ENCODE measurements around the gene HOXA13.

Gene HOXA13

DNA sequence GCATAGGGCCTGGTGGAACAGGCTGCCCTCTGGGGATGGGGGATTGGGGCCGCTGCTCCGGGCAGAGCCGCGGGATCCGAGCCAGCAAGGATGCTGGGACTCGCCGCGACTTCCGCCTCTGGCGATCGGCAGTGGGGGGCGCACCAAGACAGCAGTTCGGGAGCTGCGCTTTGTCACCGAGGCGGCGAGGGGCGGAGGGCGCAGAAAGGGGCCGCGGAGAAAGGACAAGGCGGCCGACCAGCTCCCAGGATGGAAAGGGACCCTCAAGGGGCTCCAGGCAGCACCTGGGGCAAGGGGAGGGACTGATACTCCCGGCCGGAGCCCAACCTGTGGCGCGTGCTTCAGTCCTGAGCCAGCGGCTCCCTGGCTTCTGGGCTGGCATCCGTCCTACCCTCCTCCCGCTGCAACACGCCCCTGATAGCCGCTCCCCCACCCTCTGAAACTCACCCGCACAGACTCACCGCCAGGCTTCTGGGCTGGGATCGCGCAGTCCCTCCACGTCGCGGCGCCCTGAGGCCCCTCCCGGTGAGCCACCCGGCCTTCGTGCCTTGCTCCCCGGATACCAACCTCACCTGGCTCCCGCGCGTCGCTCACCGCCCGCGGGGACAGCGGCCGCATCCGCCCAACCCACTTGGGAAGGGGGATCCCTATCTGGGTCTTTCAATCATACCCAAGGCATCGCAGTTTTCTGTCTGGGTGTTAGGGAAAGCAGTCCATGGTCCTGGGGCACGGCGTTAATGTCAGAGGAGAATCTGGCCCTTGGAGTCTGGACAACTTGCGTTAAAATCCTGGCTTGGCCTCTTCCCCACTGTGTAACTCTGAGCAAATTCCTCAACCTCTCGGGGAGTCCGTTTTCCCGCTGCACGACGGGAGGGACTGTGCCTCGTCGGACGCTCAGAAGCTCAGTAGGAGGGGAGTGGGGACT, 35.8 kb upstream of the HOXA13 start:
- DNase-seq: no peak

DNA sequence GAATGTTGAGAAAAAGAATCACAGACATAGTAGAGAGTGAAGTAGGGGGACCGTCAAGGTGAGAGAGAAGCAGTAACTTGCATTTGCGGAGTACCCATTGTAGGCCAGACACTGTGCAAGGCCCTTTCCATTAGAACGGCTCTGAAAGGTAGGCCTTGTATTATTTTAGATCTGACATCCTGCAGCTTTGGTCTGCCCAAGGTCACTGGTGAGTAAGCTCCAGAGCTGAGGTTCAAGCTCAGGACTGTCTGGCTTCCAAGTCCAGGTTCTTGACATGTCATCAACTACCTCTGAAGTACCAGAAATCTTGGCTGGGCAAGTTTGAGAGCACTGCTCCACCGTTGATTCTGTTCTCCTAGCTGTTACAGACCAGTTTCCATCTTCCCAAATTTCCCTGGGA, 29.6 kb upstream of the HOXA13 start:
- no peak for DNase-seq

DNA sequence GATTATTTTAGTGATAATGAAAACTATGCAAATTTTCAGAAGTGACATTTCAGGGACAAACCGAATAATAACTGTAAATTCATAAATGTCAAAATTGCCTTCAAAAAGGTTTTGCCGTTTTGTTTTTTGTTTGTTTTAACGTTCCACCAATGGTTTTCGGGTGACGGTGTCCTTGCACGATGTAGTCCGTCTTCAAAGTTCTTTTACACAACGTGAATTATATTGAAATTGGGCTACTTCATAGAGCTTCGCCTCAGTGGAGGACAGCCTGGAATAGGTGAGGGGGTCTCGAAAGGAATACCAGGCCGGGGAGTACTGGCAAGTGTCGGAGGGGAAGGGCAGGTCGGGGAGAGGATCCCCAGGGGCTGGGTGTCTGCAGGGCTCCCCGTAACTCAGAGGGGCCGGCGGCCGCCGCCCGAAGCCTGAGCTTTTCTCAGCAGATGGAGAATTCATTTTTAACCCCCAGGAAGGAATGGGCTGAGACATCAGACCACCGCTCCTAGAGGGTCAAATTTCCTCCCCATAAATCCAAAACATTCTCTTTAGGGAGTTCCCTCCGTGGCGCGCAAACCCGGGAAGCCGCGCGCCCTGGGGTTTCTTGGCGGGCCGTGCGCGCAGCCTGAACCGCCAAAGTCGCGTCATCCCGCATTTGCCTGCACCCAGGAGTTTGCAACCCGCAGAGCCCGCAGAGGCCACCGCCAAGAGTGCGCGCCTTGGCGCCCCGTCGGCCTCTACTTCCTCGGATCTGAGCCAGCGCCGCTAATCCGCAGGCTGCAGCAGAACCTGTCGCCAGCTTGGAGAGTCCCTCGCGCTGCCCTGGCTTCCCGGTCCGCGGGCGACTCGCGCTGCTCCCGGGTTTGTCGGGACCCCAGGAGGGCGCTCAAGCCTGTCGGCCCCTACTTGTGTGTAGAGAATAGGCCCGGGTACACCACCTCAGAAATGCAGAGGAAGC, 25.4 kb upstream of the HOXA13 start:
- no peak for DNase-seq

DNA sequence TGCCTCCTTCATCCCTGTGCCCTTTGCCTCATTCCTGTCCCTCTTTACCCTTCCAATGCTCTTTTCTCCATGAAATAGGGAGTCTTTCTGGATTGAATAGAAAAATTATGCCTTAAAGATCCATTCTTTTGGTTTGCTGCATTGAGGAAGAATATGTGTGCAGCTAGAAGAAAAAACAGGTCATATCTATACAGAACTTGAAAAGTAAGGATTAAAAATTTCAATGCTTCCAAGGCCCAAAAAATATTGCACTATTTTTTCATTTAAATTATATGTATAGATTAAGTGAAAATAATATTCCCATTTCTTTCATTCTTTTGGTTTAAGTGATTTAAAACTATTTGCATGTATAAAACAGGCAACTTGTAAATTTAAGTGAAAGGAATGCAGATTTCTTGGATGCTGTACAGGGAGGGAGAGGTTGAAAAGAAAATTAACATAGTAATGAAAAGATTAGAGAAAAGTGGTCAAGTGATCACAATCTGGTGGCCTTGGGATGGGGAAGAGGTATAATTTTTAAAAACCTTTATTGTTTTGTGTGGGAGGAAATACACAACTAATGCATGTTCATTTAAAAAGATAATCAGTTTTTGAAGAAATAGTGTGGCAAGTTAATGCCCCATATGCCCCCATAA, 24.2 kb upstream of the HOXA13 start:
- DNase-seq: no peak

DNA sequence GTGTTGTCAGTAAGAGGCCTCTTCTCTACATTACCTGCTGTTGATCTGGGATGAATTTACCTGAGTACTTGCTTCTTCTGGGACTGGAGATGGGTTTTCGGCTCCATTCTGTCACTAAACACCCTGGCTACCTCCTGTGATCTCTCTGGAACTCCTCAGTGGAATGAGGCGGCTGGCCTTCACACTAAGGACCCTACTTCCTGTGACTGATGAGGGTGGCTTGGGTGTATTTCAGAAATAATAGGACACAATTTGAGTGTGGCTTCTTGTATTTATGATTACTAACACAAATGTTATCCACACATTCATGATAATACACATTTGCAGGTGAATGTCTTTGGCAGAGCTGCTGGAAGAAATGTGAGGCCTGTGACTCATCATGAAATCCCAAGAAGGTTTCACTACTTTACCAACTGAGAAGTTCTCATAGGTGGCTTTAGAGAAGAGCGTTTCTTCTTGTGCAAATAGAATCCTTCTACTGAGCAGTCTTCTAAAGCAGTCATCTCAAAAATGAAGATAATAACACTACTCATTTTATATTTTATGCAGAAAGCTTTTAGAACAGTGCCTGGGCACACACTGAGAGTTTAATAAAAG, 21.4 kb upstream of the HOXA13 start:
- no peak for DNase-seq

DNA sequence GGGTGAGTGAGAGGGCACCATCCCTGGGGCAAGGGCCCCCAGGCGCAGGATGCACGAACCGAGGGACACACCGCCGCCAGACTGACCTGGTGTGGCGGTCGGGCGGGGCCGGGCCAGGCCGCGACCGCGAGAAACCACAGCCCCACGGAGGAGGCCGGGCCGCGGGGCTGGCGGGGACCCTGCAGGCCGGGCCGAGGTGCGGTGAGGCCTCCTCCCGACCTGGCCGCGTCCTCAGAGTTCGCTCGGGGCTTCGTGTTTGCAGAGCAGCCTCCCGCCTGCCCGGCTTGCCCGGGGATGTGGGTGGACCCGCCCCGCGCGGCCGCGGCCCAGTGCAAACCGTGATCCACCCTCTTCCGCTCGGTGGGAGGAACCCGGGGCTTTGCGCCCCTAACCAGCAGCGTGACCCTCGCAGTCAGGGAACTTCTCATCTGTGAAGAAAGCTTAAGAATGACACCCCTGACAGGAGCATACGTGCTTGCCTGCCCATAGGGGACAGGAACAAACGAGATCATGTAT, 20.6 kb upstream of the HOXA13 start:
- no peak for DNase-seq

DNA sequence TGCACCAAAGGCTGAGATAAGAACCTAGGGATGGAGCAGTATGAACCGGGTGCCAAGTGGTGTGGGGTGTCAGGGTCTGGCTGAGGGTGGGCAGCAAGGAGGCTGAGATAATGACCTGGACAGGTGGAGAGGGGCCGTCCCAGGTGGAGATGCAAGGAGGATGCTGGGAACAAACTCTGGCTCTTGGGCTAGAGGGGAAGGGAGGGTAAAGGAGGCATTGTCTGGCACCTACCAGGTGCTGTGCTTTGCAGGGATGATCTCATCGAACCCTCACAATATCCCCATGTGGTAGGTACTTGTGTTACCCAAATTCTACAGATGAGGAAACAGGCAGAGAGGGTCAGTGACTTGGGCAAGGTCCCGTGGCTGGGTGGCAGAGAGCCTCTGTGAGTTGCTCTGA, 19.9 kb upstream of the HOXA13 start:
- no peak for DNase-seq

DNA sequence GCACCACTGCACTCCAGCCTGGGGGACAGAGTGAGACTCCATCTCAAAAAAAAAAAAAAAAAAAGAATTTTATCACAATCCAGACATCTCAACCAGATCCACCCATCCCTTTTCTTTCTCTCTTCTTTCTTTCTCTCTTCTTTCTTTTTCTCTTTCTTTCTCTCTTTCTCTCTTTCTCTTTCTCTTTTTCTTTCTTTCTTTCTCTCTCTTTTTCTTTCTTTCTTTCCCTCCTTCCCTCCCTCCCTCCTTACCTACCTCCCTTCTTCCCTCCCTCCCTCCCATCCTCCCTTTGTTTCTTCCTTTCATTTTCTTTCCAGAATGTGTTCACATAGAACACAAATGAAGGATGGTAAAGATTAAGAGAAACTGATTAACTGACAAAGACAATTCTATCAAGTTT, 18.1 kb upstream of the HOXA13 start:
- no peak for DNase-seq

DNA sequence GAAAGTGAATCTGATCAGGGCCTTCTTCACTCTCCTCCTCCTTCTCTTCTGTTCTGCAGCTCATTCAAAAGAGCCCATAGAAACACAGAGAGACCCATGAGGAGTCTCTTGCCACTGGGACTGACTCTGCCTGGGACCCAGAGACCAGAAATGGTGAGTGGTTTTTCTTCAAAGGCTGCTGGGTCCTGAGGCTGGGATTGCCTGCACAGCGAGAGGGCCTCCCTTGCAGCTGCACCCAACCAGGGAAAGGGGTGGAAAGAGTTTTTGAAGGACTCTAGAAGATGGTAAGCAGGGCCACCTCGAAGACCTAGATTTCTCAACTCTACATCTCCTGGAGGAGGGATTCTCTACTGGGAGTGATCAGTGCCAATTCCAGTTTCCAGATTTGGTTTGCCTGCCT, 15.5 kb upstream of the HOXA13 start:
- DNase-seq: no peak

DNA sequence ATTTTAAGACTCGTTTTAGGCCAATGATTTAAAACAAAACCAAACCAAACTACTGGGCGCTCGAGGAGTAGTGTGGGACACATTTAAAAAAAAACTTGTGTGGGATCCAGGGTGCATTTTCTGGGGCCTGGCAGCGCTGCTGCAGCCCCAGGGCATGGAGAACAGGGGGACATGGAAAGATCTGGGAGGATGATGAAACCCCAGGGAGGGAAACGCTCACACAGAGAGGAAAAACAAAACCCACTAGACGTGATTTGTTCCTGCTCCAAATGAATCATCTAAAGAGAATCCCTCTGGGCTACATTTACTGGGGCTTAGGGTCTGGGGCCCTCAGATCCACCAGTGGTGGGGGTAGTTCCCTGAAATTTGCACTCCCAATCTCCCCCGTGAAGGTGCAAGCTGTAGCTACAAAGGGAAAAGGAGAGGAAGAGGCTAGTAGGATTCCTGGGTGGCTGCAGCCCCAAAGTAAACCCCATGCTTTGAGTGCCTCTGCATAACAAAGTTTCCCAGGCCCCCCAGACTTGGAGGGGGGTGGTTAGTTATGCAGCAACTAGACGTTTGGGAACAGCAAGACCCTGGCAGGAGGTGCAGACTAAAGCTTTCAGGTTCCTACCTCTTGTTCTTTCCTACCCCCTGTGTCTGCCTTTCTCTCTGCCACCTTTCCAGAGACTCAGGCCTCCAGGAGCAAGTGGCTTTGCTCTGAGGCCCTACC, 14.5 kb upstream of the HOXA13 start:
- no peak for DNase-seq

DNA sequence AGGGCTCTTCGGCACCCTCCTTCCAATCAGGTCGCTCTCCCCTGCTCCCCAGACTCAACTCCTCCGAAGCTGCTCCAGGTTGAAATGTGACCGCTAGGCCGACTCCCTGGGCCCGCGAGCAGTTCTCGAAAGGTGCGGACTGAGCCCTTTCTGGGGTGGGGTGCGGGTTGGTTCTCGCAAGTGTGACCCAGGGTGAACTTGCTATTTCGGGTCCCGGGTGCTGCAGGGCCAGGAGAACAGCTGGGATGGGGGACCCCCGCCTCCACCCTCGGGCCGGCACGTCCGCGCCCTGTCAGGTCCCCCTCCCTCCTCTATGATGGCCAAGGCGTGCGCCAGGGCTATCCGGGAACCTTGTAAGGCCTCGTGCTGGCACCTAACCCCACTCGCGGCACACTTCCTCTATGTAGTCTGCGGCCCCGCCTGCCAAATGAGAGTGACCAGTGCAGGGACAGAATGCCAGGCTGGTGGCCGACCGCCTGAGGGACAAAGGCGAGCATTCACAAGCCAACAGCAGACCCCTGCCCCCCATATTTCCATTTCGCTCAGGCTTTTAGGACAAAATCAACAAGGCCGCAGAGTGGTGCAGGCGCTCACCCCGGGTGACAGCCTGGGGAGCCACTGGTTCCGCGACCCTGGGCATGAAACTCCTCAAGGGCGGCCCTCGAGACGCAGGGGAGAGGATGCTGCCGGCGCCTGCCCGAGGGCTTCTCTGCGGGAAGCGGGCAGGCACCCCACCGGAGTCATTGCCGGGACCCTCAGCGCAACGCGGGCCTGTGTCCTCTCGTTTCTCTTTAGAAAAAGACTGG, 13.7 kb upstream of the HOXA13 start:
- DNase-seq: no peak

DNA sequence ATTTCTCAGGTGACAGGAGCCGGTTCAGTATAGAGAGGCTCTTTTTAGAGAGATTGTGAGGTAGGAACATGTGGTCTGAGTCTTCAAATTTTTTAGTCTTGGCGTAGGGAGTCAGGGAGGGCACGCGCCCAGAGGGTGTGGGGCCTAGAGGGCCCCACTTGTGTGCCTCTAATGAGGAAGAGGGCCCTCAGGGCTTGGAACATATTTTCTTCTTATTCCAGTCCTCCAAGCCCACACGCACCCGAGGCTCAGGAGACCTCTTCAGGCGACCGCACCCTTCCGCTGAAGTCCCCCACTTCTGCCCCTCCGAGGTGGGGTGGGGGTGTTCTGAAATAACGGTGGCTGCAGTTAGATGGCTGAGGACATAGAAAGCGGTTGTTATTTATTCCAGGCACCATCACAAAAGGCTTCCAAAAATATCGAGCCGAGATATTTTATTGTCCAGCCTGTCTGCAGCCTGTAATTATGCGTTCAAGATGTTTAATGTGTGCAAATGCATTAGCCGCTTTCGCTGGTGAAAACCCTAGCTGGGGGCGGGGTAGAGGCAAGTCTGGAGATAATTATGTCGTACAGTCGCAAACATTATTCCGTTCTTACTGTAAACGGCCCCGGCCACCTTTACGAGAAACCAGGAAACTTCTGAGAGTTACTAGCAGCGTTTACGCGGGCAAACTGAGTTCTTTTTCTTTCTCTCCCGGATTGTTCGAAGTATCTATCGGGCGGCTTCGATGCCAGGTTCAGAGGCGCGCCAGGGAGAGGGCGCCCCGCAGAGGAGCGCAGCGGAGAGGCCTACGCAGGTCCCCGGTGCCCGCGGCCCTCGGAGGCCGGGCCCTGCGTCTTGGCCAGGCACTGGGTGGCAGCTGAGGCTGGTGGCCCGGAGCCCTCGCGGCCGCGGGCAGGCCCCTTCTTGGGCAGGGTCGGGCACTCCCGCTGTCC, 12.9 kb upstream of the HOXA13 start:
- DNase-seq: no peak

DNA sequence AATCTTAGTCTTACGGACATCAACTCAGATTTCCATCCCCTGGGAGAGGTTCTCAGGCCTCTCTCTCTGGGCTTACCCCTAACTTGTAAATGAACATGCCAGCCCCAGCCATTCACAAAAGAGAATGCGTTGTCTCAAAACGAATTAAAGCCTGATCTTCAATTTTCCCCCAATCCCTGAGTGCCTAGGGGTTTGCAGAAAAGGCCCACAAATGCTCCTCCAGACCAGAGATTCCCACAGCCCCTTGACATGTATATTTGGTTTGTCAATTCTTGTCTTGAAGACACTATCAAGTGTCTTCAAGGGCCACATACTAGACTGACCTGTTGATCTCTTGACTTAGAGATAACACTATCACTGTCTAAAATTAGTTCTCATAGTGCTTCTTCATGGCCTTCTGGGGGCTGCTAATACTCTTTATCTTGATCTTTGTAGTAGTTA, 11.9 kb upstream of the HOXA13 start:
- no peak for DNase-seq

DNA sequence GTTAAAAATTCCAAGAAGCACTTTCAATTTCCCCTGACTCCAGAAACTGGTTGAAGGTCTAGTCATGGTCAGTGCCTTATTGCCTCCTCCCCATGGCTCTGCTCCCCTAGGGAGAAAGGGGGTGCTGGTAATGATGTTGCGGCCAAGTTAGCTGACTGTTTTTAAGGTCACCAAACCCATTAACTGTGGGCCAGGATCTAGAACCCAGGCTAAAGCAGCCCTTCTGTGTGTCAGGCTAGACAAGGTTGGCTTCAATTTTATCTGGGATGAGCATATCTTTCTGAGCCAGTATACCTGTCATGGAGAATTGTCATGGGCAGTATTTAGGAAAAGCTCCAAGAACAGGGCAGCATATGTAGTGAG, 11.2 kb upstream of the HOXA13 start:
- DNase-seq: no peak

DNA sequence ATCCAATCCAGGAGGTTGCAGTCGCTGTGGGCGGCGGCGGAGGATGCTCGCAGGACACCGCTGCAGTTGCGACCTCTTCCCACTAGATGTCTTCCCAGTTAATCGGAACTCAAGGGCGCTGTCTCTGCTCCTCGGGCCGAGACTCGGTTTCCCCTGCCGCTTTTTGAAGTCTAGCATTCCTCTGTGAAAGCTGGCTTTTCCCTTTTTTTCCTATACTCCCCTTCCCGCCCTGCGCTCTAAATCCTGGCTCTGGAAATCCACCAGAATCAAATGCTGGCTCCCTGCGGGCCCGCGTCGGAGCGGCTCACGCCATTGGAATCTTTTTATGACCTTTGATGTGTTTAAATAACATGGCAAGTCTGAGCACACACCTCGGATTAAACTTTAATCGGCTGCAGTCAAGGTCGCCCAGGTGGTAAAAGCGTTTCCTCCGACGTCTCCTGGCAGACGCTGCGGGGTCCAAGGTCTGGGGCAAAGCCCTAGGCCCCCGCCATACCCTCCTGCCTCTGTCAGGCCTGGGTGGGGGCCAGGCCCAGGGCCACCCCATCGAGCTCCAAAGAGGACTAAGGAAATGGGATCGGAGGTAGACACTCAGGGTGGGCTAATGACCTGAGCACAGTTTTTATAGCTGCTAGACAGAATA, 10.7 kb upstream of the HOXA13 start:
- peak; percentile 33 to 55 for DNase-seq

DNA sequence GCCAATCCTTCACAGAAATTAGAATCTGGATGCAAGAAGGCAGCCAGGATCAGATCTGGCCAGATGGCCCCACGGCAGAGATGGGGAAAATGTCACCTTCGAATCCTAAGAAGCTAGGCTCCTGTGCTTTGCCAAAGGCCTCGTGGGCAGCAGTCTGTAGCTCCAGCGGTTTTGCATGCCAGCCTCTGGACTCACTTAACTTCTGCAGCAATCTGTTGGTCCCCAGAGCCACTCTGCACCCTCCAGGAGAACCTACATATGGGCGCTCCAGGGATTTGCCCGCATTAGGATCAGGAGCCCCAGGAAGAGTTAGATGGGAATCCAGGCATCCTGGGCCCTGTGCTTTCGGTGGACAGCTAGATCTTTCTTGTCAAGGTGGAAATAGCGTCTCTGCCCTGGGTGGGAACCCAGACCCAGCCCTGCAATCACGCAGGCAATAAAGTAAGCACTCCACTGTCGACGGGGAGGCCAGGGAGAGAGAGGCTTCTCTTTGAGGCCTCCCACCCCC, 10.1 kb upstream of the HOXA13 start:
- no peak for DNase-seq

DNA sequence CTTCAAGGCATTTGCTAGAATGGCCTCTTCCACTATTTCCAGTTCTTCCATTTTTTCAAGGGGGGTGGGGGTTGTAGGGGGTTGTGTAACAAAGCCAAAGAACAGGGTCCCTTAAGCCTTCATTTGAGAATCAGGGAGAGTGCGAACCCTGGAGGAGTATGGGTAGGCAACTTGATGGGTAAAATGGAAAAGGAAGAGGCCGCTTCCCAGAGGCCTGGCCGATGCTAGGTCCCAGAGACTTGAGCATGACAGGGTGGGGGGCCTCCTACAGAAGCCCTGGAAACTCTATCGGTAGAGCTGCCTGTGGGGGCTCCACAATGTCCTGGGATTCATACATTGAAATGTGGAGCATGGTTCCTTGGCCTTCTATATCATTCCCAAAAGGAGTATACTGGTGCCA, 9.1 kb upstream of the HOXA13 start:
- DNase-seq: no peak

DNA sequence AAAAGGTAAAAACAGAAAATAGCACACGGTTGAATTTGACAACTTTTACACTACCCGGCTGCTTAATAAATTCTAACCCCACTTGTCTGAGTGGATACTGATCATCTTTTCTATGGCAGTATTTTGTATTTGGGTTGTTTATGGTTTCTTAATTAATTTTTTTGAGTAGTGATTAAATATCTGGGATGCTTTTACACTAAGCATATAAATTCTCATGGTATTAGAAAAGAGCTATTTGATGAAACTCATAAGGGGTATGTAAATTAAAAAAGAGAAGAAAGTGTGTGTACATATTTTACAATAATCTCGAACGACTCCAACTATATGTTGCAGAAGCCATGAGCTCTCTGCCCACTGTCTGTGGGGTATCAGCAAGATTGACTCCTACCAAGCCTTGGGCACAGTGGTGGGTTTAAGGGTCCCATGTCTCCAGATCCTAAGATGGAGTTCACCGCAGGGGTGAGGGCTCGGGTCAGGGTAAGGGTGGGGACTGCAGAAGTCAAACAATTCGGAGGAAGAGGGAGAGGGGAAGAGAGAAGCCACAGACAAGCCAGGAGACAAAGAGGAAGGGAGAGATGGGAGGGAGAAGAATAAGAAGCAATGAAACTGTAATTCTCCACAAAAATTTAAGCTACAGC, 7.6 kb upstream of the HOXA13 start:
- DNase-seq: no peak
